ENCODE measurements around the gene TUBGCP5.

GRCh38 chr15:23055316-23055715, 15.9 kb upstream of the TUBGCP5 start:
- TF ChIP-seq FOXK2 (IDR thresholded peaks at IDR 0.05) (no peak), SUZ12 (IDR thresholded peaks at IDR 0.05) (no peak), FOXM1 (IDR thresholded peaks at IDR 0.05; ENCODE audit: borderline replicate concordance) (no peak), SP1 (IDR thresholded peaks at IDR 0.05) (no peak), HDGF (IDR thresholded peaks at IDR 0.05; ENCODE audit: borderline replicate concordance) (no peak), BHLHE40 (IDR thresholded peaks at IDR 0.05; ENCODE audit: borderline replicate concordance) (no peak)

Measured in HEK293T (cell line).